ENCODE data around the gene PPM1J. TPM values are rescaled to one million over a fixed set of nuclear protein-coding genes. Genes with fewer than 3 reads are reported as not detected.

The PPM1J gene
- total RNA-seq, 2 donors from 2014 or later: 2.1 to 3.0 TPM

DNA sequence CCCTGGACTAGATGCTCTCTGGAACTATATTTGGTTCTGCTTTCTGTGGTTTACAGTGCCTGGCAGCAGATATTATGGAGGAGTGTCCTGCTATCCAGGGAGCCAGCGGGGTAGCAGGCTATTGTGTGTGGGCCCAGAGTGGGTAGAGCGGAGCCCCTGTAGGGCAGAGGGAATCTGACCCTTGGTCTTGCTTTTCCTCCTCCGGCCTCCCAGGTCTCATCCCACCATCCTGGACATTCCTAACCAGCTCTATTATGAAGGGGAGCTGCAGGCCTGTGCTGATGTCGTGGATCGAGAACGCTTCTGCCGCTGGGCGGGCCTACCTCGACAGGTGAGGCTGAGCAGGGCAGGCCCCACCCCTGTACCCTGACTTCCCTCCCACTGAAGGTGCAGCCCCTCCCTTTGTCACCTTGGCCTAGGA, 17.3 kb downstream of the PPM1J start:
- intact Hi-C loops (cut with DNase I): no loop called here
- DNase-seq (ENCODE audit: low spot score): no peak

DNA sequence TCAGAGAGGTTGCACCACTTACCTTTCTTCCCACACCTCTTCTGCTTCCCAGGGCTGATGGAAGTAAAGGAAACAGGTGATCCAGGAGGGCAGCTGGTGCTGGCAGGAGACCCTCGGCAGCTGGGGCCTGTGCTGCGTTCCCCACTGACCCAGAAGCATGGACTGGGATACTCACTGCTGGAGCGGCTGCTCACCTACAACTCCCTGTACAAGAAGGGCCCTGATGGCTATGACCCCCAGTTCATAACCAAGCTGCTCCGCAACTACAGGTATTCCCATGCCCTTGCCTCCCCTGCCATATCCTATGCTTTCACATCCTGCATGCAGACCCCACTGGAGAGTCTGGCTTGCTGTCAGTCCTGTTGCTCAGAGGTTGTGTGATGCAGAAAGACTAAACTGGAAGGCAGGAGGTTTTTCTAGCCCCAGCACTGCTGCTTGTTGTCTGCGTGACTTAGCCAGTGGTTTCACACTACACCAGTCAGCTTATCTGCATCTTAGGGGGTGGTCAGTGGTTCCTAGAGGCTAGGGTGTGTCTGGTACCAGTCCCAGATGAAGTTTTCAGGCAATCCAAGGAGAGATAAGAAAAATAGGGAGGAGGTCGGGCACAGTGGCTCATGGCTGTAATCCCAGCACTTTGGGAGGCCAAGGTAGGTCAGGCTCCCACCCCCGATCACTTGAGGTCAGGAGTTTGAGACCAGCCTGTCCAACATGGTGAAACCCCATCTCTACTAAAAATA, 18.4 kb downstream of the PPM1J start:
- DNase-seq (ENCODE audit: low spot score): no peak
- intact Hi-C loops (cut with DNase I): no loop called here

DNA sequence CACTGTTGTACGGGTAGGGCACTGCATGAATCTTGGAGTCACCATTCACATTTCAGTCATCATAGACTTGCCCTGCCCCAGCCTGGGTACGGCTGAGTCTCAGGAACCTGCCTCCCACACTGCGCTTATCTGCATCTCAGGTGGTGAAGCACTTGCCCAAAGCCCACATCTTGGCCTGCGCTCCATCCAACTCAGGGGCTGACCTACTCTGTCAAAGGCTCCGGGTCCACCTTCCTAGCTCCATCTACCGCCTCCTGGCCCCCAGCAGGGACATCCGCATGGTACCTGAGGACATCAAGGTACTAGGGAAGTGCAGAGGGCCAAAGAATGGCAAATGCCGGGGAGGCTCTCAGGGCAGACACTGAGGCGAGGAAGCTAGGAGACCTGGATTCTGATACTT, 19.9 kb downstream of the PPM1J start:
- intact Hi-C loops (cut with DNase I): loop anchor here in 1 of 2 donors (2.0 kb wide), 1 partner anchor 30 kb away; no protein-coding TSS in a partner anchor
- no peak for DNase-seq (ENCODE audit: low spot score)

DNA sequence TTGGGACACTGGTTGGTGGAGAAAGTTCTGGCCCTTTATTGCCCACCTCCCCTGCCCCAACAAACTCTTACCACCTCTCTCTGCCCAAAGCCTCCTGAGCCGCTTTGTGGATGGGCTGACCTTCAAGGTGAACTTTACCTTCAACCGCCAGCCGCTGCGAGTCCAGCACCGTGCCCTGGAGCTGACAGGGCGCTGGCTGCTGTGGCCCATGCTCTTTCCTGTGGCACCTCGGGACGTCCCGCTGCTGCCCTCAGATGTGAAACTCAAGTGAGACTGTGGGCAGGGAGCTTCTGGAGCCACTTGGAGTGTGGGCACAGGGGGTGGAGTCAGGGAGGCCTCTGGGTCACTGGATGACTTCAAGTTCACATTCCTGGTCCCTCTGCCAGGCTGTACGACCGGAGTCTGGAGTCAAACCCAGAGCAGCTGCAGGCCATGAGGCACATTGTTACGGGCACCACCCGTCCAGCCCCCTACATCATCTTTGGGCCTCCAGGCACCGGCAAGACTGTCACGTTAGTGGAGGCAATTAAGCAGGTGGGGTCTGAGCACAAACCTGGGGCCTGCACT, 20.7 kb downstream of the PPM1J start:
- DNase-seq (ENCODE audit: low spot score): peak; percentile 75
- intact Hi-C loops (cut with DNase I): loop anchor here in 1 of 2 donors (2.0 kb wide), 1 partner anchor 30 kb away; no protein-coding TSS in a partner anchor

- intact Hi-C loops (cut with DNase I): loop anchor here in 1 of 2 donors (2.0 kb wide), 1 partner anchor 29 kb away; no protein-coding TSS in a partner anchor
- DNase-seq (ENCODE audit: low spot score): no peak
Measured at GRCh38 chr1:112693821-112694220, 21.3 kb downstream of the PPM1J start.

GRCh38 chr1:112692681-112693080, 22.5 kb downstream of the PPM1J start:
- DNase-seq (ENCODE audit: low spot score): no peak
- intact Hi-C loops (cut with DNase I): no loop called here

DNA sequence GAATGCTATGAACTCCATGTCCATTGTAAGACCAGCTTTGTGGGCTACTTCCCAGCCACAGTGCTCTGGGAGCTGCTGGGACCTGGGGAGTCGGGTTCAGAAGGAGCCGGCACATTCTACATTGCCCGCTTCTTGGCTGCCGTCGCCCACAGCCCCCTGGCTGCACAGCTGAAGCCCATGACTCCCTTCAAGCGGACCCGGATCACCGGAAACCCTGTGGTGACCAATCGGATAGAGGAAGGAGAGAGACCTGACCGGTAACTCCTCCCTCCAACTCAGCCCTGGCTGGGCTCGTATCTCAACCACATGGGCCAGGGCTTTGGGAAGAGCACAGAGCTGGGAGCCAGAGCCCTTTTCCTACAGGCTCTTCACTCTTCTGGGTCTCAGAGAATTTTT, 25.3 kb downstream of the PPM1J start:
- peak; percentile 78 for DNase-seq (ENCODE audit: low spot score)
- intact Hi-C loops (cut with DNase I): no loop called here

GRCh38 chr1:112689196-112689841, 25.8 kb downstream of the PPM1J start:
- no peak for DNase-seq (ENCODE audit: low spot score)
- intact Hi-C loops (cut with DNase I): no loop called here

DNA sequence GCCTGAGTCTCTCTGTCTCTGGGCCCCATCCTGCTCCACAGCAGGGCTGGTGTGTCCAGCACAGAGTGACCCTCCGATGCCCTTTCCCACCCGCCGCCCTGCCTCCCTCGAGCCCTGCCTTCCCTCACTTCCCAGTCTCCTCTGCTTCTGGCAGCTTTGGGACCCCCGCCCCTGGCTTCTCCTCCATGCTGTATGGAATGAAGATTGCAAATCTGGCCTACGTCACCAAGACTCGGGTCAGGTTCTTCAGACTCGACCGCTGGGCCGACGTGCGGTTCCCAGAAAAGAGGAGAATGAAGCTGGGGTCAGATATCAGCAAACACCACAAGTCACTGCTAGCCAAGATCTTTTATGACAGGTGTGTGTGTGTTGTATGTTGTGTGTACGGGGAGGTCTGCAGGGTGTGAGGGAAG, 26.3 kb downstream of the PPM1J start:
- peak; percentile 86 for DNase-seq (ENCODE audit: low spot score)
- intact Hi-C loops (cut with DNase I): no loop called here

DNA sequence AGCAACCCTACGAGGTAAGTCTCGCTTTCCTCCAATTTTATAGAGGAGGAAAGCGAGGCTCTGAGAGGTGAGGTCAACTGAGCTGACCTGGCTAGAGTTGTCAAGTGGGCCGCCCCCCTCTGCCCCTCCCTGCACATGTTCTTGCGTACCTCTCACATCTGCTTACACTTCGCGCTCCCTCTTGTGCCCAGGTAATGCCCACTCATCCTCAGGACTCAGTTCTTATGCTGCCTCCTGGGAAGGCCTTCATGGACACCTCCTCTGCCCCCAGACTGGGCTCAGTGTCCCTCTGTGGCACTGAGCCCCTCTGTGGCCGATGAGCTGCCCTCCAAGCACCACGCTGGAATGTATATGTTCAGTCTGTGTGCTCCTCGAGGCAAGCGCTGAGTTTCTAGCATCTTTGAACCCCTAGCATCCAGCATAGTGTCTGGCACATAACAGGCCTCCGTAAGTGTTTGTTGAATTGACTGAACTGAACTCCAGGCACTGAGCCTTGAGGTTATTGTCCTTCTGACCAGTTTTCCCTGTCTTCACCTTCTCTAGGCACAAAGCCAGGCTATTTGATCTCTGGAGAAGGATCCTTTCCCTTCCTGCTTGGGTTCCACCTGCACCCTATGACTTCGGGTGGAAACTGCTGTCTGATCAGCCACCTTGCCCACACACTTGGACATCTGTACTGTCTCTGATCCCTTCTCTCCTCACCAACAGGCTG, 27.2 kb downstream of the PPM1J start:
- no peak for DNase-seq (ENCODE audit: low spot score)
- intact Hi-C loops (cut with DNase I): no loop called here

GRCh38 chr1:112687361-112687760, 27.8 kb downstream of the PPM1J start:
- intact Hi-C loops (cut with DNase I): no loop called here
- no peak for DNase-seq (ENCODE audit: low spot score)

- DNase-seq (ENCODE audit: low spot score): no peak
- intact Hi-C loops (cut with DNase I): no loop called here
Measured at GRCh38 chr1:112686835-112687234, 28.3 kb downstream of the PPM1J start.

DNA sequence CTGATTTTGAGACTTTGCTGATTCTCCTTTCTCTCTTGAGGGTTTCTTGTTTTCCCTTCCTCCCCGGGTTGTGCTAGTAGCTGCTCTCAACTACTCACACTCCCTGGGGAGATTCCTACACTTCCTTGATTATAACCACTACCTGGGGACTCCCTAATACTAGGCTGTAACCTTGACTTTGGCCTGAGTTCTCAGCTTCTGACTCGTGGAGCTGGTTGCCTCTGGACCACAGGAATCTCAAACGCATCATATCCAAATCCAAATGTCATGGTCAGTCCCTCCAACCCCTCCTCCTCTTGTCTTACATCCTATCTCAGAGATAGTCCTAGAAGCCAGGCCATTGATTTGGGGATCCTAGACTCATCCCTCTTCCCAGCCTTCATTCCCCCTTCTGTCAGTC, 28.7 kb downstream of the PPM1J start:
- DNase-seq (ENCODE audit: low spot score): no peak

GRCh38 chr1:112685913-112686312, 29.2 kb downstream of the PPM1J start:
- intact Hi-C loops (cut with DNase I): no loop called here
- DNase-seq (ENCODE audit: low spot score): no peak

More for the DNA sequence above, 28.7 kb downstream of the PPM1J start:
- intact Hi-C loops (cut with DNase I): no loop called here

DNA sequence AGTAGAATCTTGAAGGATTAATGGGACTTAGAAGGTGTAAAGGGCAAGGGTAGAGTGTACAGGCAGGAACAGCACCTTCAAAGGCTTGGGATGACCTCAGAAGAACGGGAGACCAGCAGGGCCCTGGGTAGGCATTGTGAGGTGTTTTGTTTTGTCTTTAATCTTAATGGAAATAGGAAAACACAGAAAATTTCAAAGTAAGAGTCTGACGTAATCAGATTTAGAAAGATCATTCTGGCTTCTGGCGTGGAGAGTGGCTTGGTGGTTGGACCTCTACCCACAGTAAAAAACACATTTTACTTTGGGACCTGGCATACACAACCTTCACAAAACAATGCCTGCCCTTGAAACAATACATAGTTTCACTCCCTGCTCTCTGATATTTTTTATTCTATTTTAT, 36.5 kb downstream of the PPM1J start:
- no peak for DNase-seq (ENCODE audit: low spot score)
- intact Hi-C loops (cut with DNase I): no loop called here

GRCh38 chr1:112677501-112677900, 37.6 kb downstream of the PPM1J start:
- intact Hi-C loops (cut with DNase I): no loop called here
- no peak for DNase-seq (ENCODE audit: low spot score)

GRCh38 chr1:112676543-112676942, 38.6 kb downstream of the PPM1J start:
- intact Hi-C loops (cut with DNase I): no loop called here

GRCh38 chr1:112675728-112676381, 39.3 kb downstream of the PPM1J start:
- intact Hi-C loops (cut with DNase I): no loop called here
- no peak for DNase-seq (ENCODE audit: low spot score)

More at GRCh38 chr1:112676543-112676942, 38.6 kb downstream of the PPM1J start:
- DNase-seq (ENCODE audit: low spot score): no peak
